Germinal center (tissue), 1 donor: ENCODE measurements around the gene ANTKMT.
"Not testable (repeated sequence)": the region's sequence is repeated elsewhere in the genome, so short reads cannot be mapped to it uniquely, and the experiment has no call there.

ENCODE experiments used
- DNase-seq: peaks from one replicate; pipeline ENCODE4 v3.0.0; 2012; ENCODE audit warnings: mixed read lengths, low spot score

The ANTKMT gene

DNA sequence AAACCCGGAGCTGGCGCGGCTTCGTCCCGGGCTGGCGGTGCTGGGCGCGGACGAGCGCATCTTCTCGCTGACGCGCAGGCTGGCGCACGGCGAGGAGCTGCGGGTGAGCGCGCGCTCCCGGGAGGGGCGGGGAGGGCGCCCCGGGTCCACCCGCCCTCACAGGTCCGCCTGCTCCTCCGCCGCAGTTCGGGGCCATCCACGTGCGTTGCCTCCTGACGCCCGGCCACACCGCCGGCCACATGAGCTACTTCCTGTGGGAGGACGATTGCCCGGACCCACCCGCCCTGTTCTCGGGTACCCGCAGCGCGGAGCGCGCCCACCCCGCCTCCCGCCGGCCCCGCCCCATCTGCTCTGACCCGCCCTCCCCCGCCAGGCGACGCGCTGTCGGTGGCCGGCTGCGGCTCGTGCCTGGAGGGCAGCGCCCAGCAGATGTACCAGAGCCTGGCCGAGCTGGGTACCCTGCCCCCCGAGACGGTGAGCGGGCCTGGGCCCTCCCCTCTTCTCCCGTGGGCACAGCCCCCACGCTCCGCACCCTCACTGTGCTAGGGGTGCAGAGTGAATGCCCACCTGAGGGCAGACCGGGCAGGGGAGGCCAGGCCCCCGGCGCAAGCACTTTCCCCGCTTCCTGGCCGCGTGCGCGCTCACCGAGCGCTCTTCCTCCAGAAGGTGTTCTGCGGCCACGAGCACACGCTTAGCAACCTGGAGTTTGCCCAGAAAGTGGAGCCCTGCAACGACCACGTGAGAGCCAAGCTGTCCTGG lies 7.4 kb downstream of the ANTKMT start:
- DNase-seq: peak; percentile 74

- no peak for DNase-seq
These were observed 8.2 kb downstream of the ANTKMT start for GRCh38 chr16:728890-729744.

GRCh38 chr16:729768-730665 lies 9.1 kb downstream of the ANTKMT start:
- no peak for DNase-seq

- no peak for DNase-seq
These were observed 9.9 kb downstream of the ANTKMT start for GRCh38 chr16:730666-731509.

DNA sequence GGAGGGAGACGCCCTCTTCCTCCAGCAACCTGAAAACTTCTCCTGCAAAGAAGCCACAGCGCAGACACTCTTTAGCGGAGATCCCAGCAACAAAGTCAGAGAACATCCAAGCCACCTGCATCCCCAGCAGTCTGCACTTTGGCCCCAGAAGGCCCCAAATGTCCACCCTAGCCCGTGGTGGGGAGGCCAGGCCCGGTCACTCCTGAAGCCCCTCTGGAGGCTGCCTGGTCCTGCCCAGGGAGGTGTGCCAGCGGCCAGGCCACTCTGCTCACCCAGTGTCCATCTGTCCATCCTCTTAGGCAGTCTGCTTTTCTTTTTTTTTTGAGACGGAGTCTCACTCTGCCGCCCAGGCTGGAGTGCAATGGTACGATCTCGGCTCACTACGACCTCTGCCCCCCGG lies 11.4 kb downstream of the ANTKMT start:
- no peak for DNase-seq

GRCh38 chr16:732936-733335 lies 12.0 kb downstream of the ANTKMT start:
- DNase-seq: no peak

DNA sequence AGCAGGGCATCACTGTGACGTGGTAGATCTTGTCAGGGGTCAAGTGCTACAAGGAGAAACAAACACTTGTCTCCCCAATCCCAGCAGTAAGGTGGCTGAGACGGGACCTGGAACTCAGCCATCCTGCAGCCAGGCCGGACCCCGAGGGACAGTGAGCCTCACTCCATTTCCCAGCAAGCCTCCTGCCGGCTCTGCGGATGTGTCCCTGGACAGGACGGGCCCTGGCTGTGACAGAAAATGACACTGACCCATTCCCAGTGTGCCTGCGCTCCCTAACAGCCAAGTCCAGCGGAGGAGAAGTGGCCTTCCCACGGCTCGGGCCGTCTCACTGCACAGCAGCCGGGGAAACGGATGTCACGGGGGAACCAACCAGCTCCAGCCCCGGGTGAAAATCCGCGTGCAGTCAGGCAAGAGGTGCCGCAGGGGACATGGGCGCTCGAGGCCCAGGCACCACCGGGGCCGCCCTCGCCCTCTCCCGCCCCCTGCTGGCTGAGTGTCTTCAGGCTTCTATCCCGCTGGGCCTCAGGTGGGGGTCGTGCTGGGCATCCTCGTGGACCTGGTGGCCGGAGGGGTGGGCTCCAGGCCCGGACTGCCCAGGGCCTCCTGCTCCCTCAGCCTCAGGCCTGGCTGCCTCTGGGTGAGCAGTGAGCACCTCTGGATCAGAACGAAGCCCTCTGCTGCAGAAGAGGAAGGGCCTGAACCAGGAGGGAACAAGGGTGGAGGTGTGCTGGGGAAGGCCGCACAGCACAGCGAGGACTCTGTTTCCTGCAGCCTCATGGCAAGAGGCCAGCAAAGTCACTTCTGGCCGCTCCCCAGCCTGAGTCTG lies 12.6 kb downstream of the ANTKMT start:
- no peak for DNase-seq

GRCh38 chr16:734208-734980 lies 13.4 kb downstream of the ANTKMT start:
- no peak for DNase-seq

DNA sequence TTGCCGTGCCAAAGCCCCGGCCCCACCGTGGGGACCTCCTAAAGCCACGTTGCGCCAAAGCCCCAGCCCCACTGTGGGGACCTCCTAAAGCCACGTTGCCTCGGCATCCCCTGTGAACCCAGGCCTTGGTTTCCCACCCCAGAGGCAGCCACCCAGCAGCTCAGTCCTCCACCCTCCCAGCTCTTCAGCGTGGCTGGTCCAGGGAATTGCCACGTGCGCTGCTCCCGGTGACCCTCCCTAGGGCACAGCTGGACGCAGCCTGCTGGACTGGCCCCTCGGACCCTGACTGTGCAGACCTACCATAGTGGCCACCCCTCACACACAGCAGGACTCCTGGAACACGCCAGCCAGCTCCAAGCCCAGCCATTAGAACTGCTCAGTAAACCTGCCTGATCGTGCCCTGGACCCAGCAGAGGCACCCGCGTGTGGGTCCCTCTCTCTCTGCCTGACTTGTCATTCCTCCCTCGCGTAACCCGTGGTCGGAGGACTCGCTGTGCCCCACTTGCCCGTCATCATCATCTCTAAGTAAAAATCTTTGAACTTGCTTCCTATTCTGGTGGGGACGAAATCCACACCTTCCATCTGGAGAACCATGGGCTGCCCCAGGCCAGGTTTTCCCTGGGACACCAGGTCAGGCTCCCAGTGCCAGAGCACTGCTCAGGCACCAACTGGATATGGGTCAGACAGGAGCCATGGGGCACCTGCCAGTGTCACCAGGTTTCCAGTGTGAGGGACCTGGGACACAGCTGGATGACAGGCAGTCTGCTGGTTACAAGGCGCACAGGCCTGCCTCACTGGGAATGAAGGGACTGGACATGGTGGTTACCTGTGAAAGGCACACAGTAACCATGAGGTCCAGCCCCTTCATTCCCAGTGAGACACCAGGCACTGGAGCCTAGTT lies 14.3 kb downstream of the ANTKMT start:
- DNase-seq: no peak

- no peak for DNase-seq
These were observed 15.1 kb downstream of the ANTKMT start for GRCh38 chr16:735982-736453.

- DNase-seq: no peak
These were observed 16.1 kb downstream of the ANTKMT start for GRCh38 chr16:736936-737481.

- DNase-seq: no peak
These were observed 18.9 kb downstream of the ANTKMT start for GRCh38 chr16:739560-740458.

- no peak for DNase-seq
These were observed 19.5 kb downstream of the ANTKMT start for GRCh38 chr16:740459-740763.

DNA sequence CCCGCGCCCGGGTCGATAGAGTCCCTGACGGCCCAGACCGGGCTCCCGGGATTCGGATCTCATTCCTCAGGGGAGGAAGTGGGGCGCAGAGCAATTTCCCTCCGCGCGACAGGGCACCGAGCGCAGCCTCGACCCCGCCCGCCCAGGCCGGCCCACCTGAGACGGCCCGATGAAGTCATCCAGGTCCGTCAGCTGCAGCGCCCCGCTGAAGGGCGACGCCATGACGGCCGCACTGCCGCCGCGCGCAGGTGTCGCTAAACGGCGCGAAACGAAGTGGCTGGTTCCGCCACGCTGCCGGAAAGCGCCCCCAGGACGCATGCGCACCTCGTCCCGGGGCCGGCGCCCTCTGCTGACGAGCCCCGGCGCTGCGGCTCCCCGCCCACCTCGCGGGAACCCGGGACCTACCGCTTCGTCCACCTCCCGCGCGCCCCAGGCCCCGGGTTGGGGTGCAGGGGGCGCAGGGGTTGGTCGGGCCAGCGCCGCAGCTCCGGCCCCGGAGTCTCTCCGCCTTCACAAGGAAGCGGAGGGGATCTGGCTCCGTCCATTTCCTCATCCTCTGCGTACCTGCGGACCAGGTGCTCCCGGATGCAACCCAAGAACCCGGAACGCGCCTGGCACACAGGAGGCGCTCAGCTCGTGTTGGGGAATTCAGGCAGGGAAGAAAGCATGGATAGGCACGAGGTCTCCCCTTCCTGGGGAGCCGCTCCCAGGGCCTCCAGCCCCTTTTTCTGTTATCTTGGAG lies 20.0 kb downstream of the ANTKMT start, which contains the start of gene CIAO3:
CIAO3 (minus strand) TSS at position 234 of the 742 bp plus-strand sequence; CDS start at position 222, 12 bp downstream.
- peak; percentile 92 for DNase-seq

- no peak for DNase-seq
These were observed 21.2 kb downstream of the ANTKMT start for GRCh38 chr16:741986-742629.

DNA sequence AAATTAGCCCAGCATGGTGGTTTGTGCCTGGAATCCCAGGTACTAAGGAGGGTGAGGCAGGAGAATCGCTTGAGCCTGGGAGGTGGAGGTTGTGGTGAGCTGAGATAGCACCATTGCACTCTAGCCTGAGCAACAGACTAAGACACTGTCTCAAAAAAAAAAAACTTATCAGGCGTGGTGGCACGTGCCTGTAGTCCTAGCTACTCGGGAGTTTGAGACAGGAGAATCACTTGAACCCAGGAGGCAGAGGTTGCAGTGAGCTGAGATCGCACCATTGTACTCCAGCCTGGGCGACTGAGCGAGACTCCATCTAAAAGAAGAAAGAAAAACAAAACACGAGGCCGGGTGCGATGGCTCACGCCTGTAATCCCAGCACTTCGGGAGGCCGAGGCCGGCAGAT lies 21.9 kb downstream of the ANTKMT start:
- not testable (repeated sequence) for DNase-seq
